GM19468 (cell line): Measurements from ENCODE around the gene NOP53.
"Not testable (repeated sequence)": the region's sequence is repeated elsewhere in the genome, so short reads cannot be mapped to it uniquely, and the experiment has no call there.

Experiments
- ATAC-seq: cut with Tn5 transposase; IDR thresholded peaks from one replicate; pipeline ENCODE4 v1.9.1; 2021; ENCODE audit warnings: mild to moderate bottlenecking, moderate library complexity, moderate number of reproducible peaks; ENCODE audit not compliant: unreplicated experiment; ENCODE audit errors: extremely low read depth

Gene NOP53

GRCh38 chr19:47802521-47803043, 57.2 kb downstream of the NOP53 start:
- ATAC-seq: no peak

GRCh38 chr19:47803148-47803547, 57.8 kb downstream of the NOP53 start:
- ATAC-seq: not testable (repeated sequence)

- not testable (repeated sequence) for ATAC-seq
Observed at GRCh38 chr19:47803671-47804070, 58.3 kb downstream of the NOP53 start.

- not testable (repeated sequence) for ATAC-seq
Observed at GRCh38 chr19:47804451-47804850, 59.1 kb downstream of the NOP53 start, which contains the start of gene TPRX1. Gene TPRX1, minus strand, starts transcription at chr19:47804551. Its CDS starts 12 bp downstream, at chr19:47804539.

- ATAC-seq: no peak
Observed at GRCh38 chr19:47805313-47805712, 60.0 kb downstream of the NOP53 start.

GRCh38 chr19:47806435-47806834, 61.1 kb downstream of the NOP53 start:
- ATAC-seq: no peak
